ENCODE measurements around the gene PLSCR1. TPM values are rescaled to one million over a fixed set of nuclear protein-coding genes. Genes with fewer than 3 reads are reported as not detected.
"Not testable (repeated sequence)": the region's sequence is repeated elsewhere in the genome, so short reads cannot be mapped to it uniquely, and the experiment has no call there.

PLSCR1 gene
- total RNA-seq, 1 experiment from 2014 or later: 60.1 TPM

DNA sequence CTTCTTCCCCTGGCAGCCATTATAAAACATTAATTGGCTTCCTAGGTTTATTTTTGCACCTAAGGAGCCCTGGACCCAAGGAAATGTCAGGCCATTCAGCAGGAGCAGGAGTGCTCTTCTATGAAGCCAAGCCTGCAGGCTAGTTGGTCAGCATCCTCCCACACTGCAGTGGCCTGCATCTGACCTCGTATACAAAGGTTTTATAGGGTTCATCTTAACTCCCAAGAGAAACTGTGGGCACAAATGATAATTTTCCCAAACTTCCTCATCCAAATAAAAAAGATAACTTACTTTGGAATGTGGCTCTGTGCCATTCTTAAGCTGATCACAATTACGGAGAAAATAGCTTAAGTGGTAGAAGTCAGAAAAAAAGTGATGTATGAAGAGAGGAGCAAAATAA lies 19.4 kb downstream of the PLSCR1 start:
- no peaks in the 10 kb centered on the region for H3K9me3 ChIP-seq (ENCODE audit: insufficient read depth, low read depth)
- no peaks in the 10 kb centered on the region for H3F3A ChIP-seq (ENCODE audit: insufficient read depth, low read depth)
- no peak for DNase-seq
- POLR2A ChIA-PET (ENCODE audit: unreplicated experiment): interaction anchor here (0.5 kb wide), 1 partner anchor 359 kb away, joined by 5 read pairs; no protein-coding TSS in a partner anchor
- CTCF ChIA-PET: no interaction called here
- no peak overlapping the region for H3K4me2 ChIP-seq
- H3K36me3 ChIP-seq (ENCODE audit: low read depth): peaks cover 2% of the 10 kb centered on the region; the same call in 1 of the 2 replicates
- intact Hi-C loops (cut with micrococcal nuclease; ENCODE audit: unreplicated experiment): no loop called here
- no peaks in the 10 kb centered on the region for H3K9me2 ChIP-seq (ENCODE audit: insufficient read depth)
- H3K79me2 ChIP-seq (ENCODE audit: low read depth): no peaks in the 10 kb centered on the region
- no TSS peak for BruUV-seq (replicated peaks)
- no peak for TF ChIP-seq EZH2 (IDR thresholded peaks at IDR 0.05; ENCODE audit: low read depth)
- TF ChIP-seq, protein P1, sequence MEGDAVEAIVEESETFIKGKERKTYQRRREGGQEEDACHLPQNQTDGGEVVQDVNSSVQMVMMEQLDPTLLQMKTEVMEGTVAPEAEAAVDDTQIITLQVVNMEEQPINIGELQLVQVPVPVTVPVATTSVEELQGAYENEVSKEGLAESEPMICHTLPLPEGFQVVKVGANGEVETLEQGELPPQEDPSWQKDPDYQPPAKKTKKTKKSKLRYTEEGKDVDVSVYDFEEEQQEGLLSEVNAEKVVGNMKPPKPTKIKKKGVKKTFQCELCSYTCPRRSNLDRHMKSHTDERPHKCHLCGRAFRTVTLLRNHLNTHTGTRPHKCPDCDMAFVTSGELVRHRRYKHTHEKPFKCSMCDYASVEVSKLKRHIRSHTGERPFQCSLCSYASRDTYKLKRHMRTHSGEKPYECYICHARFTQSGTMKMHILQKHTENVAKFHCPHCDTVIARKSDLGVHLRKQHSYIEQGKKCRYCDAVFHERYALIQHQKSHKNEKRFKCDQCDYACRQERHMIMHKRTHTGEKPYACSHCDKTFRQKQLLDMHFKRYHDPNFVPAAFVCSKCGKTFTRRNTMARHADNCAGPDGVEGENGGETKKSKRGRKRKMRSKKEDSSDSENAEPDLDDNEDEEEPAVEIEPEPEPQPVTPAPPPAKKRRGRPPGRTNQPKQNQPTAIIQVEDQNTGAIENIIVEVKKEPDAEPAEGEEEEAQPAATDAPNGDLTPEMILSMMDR (conservative IDR thresholded peaks at IDR 0.05): no peak
- no peak overlapping the region for H3K4me3 ChIP-seq
- H3K4me1 ChIP-seq (replicated peaks; ENCODE audit: insufficient read depth): no peaks in the 10 kb centered on the region
- no peak overlapping the region for H3K27ac ChIP-seq
- H3K27me3 ChIP-seq (ENCODE audit: insufficient read depth, low read depth): no peaks in the 10 kb centered on the region
- H2AFZ ChIP-seq: no peak overlapping the region
- H4K20me1 ChIP-seq (ENCODE audit: insufficient read depth): no peaks in the 10 kb centered on the region

DNA sequence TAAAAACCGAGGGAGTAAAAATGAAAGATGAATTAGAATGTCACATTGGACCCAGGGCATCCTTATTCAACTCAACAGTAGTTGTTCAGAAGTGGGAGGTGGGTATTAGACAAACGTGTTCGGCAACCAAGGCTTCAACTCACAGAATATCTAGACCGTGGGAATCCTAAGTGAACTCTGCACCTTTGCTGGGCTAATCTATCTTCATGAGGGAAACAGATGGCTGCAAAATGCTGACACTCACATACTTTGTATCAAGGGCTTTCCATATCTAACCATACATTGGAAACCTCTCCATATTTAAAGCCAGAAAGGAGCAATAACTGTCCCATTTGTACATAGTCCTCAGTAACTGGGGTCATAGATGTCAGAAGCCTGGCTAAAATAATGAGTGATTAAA lies 20.9 kb downstream of the PLSCR1 start:
- no peak for TF ChIP-seq EZH2 (IDR thresholded peaks at IDR 0.05; ENCODE audit: low read depth)
- TF ChIP-seq, protein P1 (conservative IDR thresholded peaks at IDR 0.05): no peak
- no peak overlapping the region for H3K4me3 ChIP-seq
- ChIA-PET POLR2A (ENCODE audit: unreplicated experiment) (no interaction called here), CTCF (no interaction called here)
- no peak overlapping the region for H3K27ac ChIP-seq
- DNase-seq: no peak
- no peak overlapping the region for H2AFZ ChIP-seq
- no peaks in the 10 kb centered on the region for H3K79me2 ChIP-seq (ENCODE audit: low read depth)
- intact Hi-C loops (cut with micrococcal nuclease; ENCODE audit: unreplicated experiment): no loop called here
- no peaks in the 10 kb centered on the region for H3K4me1 ChIP-seq (replicated peaks; ENCODE audit: insufficient read depth)
- H3F3A ChIP-seq (ENCODE audit: insufficient read depth, low read depth): no peaks in the 10 kb centered on the region
- no peaks in the 10 kb centered on the region for H3K9me3 ChIP-seq (ENCODE audit: insufficient read depth, low read depth)
- no peaks in the 10 kb centered on the region for H4K20me1 ChIP-seq (ENCODE audit: insufficient read depth)
- no peaks in the 10 kb centered on the region for H3K27me3 ChIP-seq (ENCODE audit: insufficient read depth, low read depth)
- no TSS peak for BruUV-seq (replicated peaks)
- no peak overlapping the region for H3K4me2 ChIP-seq
- H3K36me3 ChIP-seq (ENCODE audit: low read depth): no peaks in the 10 kb centered on the region; the same call in 1 of the 2 replicates
- H3K9me2 ChIP-seq (ENCODE audit: insufficient read depth): no peaks in the 10 kb centered on the region

DNA sequence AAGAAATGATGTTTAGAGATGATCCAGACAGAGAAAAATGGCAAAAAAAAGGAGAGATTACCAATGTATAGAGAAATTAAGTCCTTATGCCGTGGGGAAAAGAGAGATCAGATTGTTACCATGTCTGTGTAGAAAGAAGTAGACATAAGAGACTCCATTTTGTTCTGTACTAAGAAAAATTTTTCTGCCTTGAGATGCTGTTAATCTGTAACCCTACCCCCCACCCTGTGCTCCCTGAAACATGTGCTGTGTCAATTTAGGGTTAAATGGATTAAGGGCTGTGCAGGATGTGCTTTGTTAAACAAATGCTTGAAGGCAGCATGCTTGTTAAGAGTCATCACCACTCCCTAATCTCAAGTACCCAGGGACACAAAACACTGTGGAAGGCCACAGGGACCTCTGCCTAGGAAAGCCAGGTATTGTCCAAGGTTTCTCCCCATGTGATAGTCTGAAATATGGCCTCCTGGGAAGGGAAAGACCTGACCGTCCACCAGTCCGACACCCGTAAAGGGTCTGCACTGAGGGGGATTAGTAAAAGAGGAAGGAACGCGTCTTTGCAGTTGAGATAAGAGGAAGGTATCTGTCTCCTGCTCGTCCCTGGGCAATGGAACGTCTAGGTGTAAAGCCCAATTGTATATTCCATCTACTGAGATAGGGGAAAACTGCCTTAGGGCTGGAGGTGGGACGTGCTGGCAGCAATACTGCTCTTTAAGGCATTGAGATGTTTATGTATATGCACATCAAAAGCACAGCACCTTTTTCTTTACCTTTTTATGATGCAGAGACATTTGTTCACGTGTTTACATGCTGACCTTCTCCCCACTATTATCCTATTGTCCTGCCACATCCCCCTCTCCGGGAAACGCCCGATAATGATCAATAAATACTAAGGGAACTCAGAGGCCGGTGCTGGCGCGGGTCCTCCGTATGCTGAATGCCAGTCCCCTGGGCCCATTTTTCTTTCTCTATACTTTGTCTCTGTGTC lies 21.9 kb downstream of the PLSCR1 start:
- intact Hi-C loops (cut with micrococcal nuclease; ENCODE audit: unreplicated experiment); POLR2A ChIA-PET (ENCODE audit: unreplicated experiment); H3K4me2 ChIP-seq; CTCF ChIA-PET; H2AFZ ChIP-seq; H3K4me1 ChIP-seq (replicated peaks; ENCODE audit: insufficient read depth); H3K27me3 ChIP-seq (ENCODE audit: insufficient read depth, low read depth); H3K79me2 ChIP-seq (ENCODE audit: low read depth); BruUV-seq (replicated peaks); H3K9me3 ChIP-seq (ENCODE audit: insufficient read depth, low read depth); H3K27ac ChIP-seq; DNase-seq; H3K36me3 ChIP-seq (ENCODE audit: low read depth); H4K20me1 ChIP-seq (ENCODE audit: insufficient read depth); H3F3A ChIP-seq (ENCODE audit: insufficient read depth, low read depth); H3K4me3 ChIP-seq; H3K9me2 ChIP-seq (ENCODE audit: insufficient read depth): not testable (repeated sequence)

Data from PC-9 (cell line).